Bone marrow (tissue), 2 donors: ENCODE measurements around the gene PTGIS.

Experiments used
- DNase-seq, 2 donors: peaks; one replicate each; lab custom pipeline; 2025; lab: John Stamatoyannopoulos, UW

Gene PTGIS

DNA sequence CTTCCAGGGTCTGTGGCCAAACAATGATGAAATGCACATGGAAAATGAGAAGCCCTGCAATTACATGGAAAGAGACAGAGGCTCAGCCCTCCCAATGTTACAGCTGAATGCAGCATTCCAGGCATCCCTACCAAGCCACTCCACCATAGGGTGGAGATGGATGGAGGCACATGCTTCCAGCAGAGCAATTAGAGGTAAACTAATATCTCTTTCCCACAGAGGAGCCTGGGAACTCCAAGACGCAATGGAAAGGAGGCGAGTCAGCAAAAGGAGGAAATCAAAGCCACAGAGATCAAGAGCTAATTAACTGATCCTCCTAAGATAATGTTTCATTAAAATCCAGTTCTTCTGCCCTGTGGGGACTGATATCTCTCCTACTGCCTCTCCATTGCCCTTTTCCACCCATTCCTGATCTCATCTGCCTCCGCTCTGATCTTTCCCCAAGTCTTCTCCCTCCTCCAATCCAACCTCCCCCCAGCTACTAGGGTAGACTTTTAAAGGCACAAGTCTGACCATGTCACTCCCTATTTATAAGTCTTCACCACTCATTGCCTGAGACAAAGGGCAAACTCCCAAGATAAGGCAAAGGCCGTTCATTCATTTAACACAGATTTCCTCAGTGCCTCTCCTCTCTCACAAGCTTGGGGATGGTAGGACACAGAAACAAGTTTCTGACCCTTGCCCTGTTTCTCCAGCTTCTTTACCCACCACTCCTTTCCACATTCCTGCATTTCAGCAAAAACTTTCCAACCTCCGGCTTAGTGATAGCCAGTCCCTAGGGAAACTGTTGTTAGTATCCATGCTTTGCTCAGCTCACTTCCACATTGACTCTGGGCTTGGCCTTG, 71.2 kb downstream of the PTGIS start:
- DNase-seq = no peak

DNA sequence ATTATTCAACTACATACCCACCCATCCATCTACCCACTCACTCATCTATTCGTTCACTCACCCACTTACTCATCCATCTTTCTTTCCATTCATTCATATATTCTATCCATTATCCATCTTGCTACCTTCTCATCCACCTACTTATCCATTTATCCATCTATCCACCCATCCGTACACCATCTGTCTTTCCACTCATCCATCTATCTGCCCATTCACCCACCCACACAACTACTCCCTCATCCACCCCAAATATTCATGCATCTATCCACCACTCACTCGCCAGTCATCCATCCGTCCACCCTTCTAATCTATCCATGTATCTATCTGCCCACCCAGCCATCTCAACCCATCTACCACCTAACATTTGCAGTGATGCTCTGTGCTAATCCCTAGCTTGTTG, 71.9 kb downstream of the PTGIS start:
- DNase-seq = no peak

DNA sequence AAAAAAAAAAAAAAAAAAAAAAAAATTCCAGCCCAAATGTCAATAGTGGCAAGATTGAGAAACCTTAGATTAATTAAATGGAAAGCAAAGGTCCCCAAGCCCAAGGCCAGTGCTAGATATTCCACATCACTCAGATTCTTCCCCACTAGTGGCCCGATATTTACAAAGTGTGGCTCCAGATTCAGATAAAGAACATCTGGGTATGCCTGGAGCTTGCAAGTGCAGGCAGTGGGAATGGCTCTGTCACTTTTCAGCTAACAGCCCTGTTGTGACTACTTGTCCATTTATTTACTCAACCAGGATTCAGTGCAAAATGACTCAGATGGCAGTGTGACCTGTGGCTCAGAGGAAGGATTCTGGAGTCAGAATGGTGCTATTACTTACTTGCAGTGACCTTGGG, 77.2 kb downstream of the PTGIS start:
- no peak for DNase-seq

DNA sequence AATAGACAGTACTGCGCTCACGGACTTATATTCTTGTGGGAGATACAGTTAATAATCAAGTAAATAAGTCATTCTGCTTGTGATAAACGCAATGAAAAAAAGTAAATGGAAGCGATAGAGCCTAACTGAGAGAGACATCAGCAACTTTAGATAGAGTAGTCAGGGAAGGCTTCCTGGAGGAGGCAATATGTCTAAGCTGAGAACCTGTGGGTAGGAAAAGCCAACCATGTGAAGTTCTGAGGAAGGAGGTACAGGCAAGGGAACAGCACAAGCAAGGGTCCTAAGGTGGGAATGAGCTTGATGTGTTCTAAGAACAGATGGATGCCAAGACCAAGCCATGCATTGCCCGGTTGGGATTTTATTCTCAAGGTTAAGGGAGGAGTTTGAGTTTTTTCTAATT, 78.2 kb downstream of the PTGIS start:
- DNase-seq = no peak

DNA sequence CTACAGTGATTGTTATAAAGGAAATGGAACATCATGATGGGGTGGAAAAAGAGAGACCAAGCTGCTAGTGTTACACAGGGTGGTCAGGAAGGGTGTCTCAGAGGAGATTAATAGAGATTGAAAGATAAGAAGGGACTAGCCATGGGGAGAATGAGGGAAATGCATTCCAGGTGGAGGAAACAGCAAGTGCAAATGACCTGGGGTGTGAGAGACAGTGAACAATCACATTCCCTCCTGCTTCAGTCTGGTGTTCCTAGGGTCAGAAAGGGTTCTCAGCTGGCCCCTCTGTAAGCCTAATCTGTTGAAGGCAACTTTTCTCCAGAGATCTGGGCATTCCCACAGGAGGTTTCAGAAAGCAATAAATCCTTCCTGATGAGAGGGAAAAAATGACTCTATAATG, 81.9 kb downstream of the PTGIS start:
- no peak for DNase-seq

DNA sequence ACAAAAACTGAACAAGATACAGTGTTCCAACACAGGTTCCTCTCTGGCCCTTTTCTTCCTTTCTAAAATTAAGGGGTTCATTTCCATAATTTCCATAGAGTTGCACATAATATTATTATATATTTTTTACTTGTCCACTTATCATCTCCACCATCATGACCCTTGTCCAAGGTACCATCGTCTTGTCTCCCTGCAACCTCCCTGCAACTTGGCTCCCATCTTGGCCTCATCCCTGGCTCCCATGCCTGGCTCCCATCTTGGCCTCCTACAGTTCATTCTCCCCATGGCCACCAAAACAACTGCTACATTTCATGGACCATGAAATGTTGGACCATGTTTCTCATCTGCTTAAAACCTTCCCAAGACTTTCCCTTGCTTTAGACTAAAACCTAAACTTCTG, 82.4 kb downstream of the PTGIS start:
- DNase-seq = no peak

DNA sequence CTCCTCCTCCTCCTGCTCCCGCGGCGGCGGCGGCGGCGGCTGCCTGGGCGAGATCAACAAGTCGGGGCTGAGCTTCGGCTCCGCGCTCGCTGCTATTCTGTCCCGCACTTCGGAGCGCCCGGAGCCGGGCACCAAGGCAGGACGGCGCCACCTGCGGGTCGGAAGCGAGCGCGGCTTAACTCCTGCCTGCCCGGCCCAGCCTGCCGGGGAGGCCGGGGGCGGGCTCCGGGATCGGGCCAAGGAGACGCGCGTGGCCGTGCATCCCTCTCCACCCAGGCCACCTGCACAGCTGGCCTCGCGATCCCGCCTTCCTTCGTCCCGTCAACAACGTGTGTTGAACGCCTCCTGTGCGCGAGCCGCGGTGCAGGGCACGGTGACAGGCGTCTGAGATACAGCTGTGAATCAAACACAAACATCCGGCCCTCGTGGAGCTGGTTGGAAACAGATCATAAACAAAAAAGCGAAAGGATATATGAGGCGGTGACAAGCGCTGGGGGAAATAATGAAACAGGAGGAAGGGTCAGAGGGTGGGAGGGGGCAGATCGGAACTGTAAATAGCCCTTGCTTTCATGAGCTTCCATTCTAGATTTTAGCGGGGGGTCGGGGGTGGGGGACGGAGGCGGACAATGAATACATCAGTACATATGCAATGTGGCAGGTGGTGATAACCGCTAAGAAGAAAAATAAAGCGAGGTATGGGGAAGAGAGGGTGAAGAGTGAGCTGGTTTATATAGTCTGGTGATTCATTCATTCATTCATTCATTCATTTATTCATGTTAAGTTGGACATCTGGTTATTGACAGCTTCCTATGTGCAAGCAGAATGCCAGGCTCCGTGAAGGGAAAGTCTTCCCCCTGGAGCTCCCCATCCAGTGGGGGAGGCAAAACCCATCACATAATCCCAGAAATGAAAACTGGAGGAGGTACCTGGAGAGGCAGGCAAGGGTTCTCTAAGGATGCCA, 83.5 kb downstream of the PTGIS start:
- DNase-seq = peak; percentile 3 to 25

DNA sequence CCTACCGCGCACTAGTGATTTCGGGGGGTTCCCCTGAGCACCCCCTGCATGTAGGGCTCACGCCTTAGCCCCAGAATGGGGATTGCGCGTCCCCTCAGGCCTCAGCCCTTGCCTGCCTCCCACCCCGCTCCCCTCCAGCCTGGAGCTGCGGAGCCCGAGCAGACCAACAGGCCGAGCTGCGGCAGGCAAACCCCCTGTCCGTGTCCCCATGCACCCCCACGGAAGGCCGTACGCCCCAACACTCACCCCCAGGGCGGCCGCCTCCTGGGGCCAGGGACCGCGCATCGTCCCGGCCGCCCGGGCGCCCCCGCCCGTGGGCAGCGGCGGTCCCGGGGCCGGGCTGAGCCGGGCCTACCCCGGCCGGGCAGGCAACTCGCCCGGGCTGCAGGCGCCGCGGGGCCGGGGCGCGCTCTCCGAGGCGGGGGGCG, 84.2 kb downstream of the PTGIS start:
- no peak for DNase-seq

DNA sequence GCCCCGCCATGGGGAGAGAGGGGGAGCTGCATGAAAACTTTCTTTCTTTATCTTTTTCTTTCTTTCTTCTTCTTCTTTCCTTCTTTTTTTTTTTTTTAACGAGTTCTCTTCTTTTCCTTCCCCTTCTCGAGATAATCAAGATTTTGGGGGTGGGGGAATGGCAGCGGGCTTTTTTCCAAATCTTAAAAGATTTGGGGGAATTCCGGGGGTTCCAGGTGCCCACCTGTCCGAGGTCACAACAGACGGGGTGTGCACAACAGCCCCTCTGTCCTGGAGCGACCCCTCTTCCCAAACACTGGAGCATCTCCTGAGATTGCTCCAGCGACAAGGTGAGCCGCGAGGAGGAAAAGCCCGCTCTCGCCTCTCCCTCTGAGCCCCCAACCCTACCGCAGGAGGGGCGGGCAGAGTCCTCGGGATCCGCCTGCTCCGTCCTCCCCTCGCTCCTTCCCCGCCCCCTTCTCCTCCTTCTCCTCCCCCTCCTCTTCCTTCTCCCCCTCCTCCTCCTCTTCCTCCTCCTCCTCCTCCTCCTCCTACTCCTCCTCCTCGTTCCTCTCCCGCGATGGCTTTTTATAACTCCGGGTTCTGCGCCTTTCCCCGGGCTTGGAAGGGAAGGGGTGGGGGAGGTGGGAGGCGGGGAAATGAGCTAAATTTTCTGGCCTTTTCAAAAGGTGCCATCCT, 84.8 kb downstream of the PTGIS start:
- DNase-seq = no peak

DNA sequence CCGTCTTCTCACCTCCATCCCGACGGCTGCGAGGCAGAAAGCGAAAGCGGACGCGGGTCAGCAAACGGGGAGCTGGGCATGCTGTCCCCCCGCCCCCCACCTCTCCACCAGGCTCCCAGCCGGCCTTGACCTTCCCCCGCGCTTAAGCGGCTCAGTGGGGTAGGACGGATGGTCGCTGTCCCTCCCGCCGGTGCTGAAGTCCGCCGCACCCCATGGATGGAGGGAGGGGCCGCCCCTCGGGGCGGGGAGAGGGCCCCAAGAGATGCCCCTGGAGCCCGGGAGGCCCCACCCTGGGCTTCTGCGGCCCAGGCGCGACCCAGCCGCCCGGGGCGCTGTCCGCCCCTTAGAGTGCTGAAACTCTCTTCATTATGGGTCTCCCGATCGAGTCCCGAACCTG, 85.3 kb downstream of the PTGIS start, which contains the start of gene KCNB1:
TSS of gene KCNB1 (minus strand) at position 48 of the 397 bp plus-strand sequence. CDS start 188 bp downstream, outside the sequence.
- no peak for DNase-seq

DNA sequence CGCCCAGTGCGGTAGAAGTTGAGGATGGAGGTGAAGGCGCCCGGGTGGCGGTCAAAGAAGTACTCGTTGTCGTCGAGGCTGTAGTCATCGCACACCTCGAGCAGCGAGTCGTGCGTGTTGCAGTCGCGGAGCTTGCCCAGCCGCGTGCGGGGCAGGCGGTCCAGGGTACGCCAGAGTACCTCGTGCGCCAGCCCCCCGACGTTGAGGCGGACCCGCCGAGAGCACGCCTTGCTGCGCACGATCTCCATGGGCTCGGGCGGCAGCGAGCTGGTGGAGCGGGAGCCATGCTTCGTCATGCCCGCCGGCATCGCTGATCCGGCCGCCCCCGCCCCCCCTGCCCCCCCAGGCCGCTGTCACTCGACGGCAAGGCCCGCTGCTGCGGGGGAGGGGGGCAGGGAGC, 85.8 kb downstream of the PTGIS start:
- DNase-seq = no peak

DNA sequence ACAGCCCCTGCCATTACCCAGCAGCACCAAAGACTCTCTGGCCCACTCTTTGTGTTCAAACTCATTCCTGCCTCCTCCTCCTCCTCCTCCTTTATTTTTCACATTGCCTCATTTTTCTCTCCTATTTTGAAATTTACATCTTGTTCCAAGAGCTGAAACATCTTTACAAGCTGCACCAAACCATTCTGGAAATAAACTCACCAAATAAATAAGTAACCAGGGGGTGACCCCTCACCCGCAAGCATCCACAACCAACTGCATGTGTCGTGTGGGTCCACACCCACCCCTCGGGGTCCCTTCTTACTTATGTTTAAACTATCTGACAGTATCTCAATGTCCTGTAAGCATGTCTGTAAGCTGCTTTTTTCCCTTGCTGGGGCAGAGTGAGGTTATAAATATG, 86.8 kb downstream of the PTGIS start:
- no peak for DNase-seq

DNA sequence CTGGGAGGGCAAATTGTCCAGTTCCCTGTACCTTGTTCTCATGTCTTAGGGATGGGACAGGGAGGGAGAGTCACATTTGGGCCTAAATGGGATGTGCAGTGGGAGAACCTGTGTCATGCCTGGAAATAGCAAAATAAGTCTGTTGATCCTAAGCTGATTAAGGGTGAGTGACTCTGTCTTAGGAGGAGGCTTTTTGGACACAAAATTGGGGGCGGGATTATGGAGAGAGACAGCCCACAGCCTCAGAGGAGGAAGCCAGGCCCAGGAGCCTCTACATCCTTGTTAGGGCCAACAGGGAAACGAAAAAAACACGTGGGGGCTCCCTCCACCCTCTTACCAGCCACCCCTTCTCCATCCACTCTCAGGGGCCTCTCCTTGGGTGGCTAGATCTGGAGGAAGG, 87.7 kb downstream of the PTGIS start:
- DNase-seq = no peak

DNA sequence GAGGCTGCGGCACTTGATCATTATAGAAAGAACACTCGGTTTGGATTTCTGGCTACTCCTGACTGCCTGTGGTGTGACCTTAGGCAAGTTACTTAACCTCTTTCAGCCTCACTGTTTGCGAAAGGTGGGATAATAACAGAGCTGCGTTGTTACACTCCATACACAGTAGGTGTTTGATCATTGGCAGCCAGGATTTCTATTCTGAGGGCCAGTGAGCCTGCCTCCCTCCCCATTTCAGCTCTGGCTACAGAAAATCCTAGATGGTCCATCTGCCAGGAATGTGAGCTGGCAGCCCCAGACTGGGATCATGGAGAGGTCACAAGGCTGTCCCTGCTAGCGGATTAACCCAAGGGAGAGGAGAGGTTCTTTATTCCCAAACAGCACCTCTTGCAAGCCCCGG, 88.2 kb downstream of the PTGIS start:
- no peak for DNase-seq

DNA sequence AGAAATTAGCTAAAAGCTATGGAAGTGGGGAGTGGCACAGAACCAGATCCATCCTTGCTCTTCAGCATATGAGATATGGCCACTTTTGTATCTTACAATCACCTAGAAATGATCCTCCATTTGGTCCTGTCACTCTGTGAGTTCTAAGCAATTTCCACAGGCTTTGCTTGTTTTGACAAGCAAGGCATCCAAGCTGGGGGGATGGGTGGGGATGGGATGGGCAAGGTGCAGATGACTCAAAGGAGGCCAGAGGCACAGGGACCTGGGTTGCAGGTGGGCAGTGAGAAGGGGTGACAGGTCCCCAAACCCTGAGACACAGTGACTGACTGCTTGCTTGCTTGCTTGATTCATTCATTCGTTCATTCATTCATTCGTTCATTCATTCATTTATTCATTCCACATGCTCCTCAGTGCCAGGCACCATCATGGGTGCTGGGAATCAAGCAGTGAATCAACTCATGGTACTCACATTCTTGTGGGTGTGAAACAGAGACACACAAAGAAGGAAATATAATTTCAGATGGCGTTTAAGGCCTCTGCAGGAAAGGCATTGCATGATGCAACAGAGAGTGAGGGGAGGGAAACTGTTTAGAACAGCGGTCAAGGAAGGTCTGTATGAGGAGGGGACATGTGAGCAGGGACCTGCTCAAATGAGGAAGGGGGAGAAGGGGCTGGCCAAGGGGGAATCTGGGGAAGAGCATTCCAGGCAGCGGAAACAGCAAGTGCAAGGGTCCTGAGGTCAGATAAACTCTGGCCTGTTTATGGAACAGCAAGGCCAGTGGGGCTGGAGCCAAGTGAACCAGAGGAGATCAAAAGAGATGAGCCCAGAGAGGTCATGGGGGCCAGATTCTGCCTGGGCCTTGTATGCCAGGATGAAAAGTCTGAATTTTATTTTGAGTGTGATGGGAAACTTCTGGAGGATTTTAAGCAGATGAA, 88.9 kb downstream of the PTGIS start:
- DNase-seq = no peak

DNA sequence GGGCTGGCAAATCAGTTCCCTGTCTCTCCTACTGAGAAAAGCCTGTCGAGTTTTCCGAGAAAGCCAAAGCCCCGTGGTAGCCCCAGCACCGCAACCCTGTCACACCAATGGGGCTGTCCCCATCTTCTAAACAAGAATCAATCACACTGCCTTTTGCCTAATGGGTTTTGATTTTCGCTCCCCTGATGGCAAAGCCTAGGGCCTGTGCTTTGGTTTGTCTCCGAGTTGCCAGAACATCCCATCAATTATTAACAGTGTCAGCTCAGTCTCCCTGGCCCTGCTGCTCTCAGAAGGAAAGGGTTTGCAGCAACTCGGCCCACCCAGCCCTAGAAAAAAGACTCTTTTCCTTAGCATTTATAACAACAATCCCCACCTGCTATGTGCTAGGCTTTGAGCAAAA, 89.7 kb downstream of the PTGIS start:
- no peak for DNase-seq

DNA sequence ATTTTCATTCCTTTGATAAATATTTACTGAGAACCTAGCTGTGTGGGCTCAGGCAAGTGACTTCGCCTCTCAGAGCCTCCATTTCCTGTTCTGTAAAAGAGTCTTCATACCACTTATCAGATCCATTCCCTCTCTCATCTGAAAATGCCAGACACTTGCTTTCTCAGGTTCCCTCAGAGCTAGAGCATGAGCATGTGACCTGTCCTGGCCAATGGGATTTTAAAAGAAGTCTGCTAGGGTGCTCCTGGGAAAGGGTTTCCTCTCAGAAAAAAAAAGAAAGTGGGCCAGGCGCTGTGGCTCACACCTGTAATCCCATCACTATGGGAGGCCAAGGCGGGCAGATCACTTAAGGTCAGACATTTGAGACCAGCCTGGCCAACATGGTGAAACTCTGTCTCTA, 90.7 kb downstream of the PTGIS start:
- DNase-seq = no peak

DNA sequence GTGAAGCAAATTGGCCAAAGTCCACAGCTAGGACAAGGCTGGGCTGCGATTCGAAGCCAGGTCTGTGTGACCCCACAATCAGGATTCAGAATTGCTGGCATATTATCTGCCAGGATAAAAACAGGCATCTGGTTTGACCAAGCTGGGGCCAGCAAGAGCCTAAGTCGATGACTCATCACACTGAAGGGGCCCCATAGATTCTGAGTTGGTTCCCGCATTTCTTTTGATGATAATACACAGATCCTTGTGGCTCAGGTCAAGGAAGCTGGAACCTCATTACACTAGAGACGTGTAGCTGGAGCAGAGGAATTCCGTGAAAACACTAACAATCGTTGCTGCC, 92.0 kb downstream of the PTGIS start:
- no peak for DNase-seq

DNA sequence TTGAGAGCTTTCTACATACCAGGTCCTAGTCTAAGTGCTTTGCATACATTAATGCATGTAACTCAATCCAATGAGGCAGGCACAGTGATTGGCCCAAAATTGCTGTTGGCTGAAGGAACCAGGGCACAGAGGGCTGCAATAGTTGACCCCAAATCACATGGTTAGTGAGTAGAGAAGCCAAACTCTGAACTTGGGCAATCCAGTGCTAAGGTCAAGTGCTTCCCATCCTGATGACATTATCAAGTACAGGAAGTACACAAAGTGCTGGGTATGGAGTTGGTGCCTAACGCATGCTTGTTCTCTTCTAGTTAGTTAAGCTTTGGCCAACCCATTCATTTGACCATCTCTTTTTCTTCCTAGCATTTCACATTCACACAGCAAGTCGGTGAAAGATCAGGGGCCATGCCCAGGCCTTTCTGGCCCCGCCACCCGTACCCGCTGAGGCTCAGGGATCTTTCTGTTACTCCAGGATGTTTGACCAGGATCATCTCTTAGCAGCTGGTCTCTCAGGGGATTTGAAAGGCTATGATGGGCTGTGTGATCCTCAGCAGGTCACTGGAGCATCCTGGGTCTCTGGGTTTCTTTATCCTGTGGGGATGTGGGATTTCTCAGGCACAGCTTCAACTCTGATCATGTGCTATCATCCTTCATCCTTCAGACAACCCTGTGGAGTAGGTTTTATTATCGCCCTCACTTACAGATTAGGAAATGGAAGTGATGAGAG, 92.5 kb downstream of the PTGIS start:
- no peak for DNase-seq

DNA sequence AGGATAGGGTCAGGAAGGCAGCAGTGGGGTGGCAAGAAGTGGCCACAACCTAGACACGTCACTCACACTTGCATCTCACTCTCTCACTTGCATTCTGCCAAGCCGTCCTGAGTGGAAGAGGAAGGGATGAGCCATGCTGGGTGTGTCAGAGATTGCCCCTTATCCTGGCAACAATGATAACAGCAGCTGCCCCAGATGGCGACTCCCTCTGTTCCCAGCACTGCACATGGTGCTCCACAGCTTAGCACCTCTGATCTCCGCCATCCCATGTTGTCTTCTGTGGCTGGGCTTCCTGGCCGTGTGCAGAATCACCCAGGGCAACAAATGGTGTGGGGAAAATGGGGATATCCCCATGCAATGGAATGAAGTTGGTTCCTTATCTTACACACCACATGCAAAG, 96.5 kb downstream of the PTGIS start:
- DNase-seq = no peak

DNA sequence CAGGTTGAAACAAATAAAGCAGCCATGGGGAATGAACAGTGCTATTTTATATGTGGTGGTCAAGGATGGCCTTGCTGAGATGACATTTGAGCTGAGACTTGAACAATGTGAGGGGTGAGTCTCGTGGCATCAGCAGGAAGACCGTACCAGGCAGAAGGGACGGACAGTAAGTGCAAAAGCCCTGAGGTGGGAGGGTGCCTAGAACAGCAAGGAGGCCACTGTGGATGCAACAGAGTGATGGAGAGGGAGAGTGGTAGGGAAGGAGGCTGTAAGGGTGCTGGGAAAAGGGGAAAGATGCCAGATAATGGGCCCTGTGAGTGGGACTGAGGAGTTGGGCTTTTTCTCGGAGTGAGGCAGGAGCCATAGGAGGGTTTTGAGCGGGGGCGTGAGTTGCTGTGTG, 97.0 kb downstream of the PTGIS start:
- no peak for DNase-seq
